ENCODE results near the gene MICAL3. TPM values are rescaled to one million over a fixed set of nuclear protein-coding genes. Genes with fewer than 3 reads are reported as not detected.

The MICAL3 gene
- total and polyA plus RNA-seq, 2 of the 8 experiments (the other 6 are each of a cell fraction or from before 2014, with no cell fraction given), result 8.3 to 41.8 TPM

- H4K91ac ChIP-seq (replicated peaks; ENCODE audit: insufficient read length, low read length), result no peak overlapping the region
- H2BK5ac ChIP-seq (ENCODE audit: low read depth, low read length), result no peak overlapping the region
- H3K27me3 ChIP-seq (replicated peaks in 1 of 4; ENCODE audit: control insufficient read depth in 3 of 4, extremely low read depth in 1 of 4, insufficient read depth in 3 of 4, low read length in 3 of 4), result no peaks in the 10 kb centered on the region
- H3K23me2 ChIP-seq (ENCODE audit: low read depth, low read length), result no peaks in the 10 kb centered on the region
- H2BK120ac ChIP-seq (replicated peaks; ENCODE audit: low read depth, low read length), result no peak overlapping the region
- TF ChIP-seq CTBP2 (IDR thresholded peaks at IDR 0.05; ENCODE audit: borderline replicate concordance, insufficient read depth, insufficient read length, low read length) (no peak), TAF7 (optimal IDR thresholded peaks at IDR 0.05; ENCODE audit: borderline replicate concordance, low read depth, low read length) (no peak), HDAC6 (IDR thresholded peaks at IDR 0.05; ENCODE audit: low read depth, low read length) (no peak), RAD21 (IDR thresholded peaks at IDR 0.05 in 1 of 2, conservative IDR thresholded peaks at IDR 0.05 in 1 of 2; ENCODE audit: low read depth in 2 of 2, low read length in 2 of 2) (no peak), CBX8 (IDR thresholded peaks at IDR 0.05; ENCODE audit: borderline replicate concordance, low read depth, low read length) (no peak), TAF1 (IDR thresholded peaks at IDR 0.05; ENCODE audit: low read depth, low read length) (no peak), POLR2A (IDR thresholded peaks at IDR 0.05; ENCODE audit: control extremely low read depth in 1 of 2, low read depth in 2 of 2, low read length in 2 of 2) (no peak)
- no peak overlapping the region for H3K4me3 ChIP-seq (ENCODE audit: extremely low read depth in 1 of 4, insufficient read depth in 2 of 4, low read depth in 3 of 4, low read length in 4 of 4)
- ChIA-PET POLR2A (ENCODE audit: partially characterized antibody) (interaction anchor here (1.3 kb wide), 1 partner anchor 13 kb away, joined by 3 read pairs; no protein-coding TSS in a partner anchor), CTCF (ENCODE audit: partially characterized antibody) (interaction anchor here (1.0 to 1.7 kb wide), 3 partner anchors 10 to 12 kb away, joined by 3 to 6 read pairs (median 4); no protein-coding TSS in a partner anchor)
- no peak overlapping the region; the same call in 1 of the 2 replicates for H4K8ac ChIP-seq (ENCODE audit: extremely low read depth, insufficient read depth, low read length)
- H2AFZ ChIP-seq (ENCODE audit: low read length), result no peak overlapping the region
- H3K79me1 ChIP-seq (ENCODE audit: low read depth, low read length), result peaks cover 25% of the 10 kb centered on the region
- H3K9ac ChIP-seq (replicated peaks in 1 of 4; ENCODE audit: extremely low read depth in 1 of 4, low read depth in 3 of 4, low read length in 3 of 4), result no peak overlapping the region
- no peak for FAIRE-seq
- H2BK20ac ChIP-seq (ENCODE audit: low read length), result no peak overlapping the region
- H3K36me3 ChIP-seq (ENCODE audit: control insufficient read depth in 2 of 4, insufficient read depth in 4 of 4, low read length in 3 of 4), result no peaks in the 10 kb centered on the region
- H3K4ac ChIP-seq (replicated peaks; ENCODE audit: insufficient read length, low read depth, low read length), result no peak overlapping the region
- peaks cover 5 to 62% of the 10 kb centered on the region in 2 experiments for H3K79me2 ChIP-seq (ENCODE audit: control insufficient read depth in 1 of 2, insufficient read depth in 2 of 2, low read length in 2 of 2)
- peaks cover 2 to 10% (median 7%) of the 10 kb centered on the region in 4 experiments for H3K4me1 ChIP-seq (replicated peaks in 1 of 4; ENCODE audit: control insufficient read depth in 3 of 4, insufficient read depth in 4 of 4, low read length in 3 of 4)
- H4K5ac ChIP-seq (ENCODE audit: insufficient read length, low read depth, low read length), result no peak overlapping the region
- no peak overlapping the region for H3K56ac ChIP-seq (replicated peaks; ENCODE audit: insufficient read length, low read depth, low read length)
- H3K23ac ChIP-seq (ENCODE audit: insufficient read length), result no peak overlapping the region
- H2AK5ac ChIP-seq (ENCODE audit: low read depth, low read length), result no peak overlapping the region
- H3K4me2 ChIP-seq (ENCODE audit: insufficient read depth in 1 of 2, low read depth in 2 of 2, low read length in 2 of 2), result no peak overlapping the region
- H3K18ac ChIP-seq (ENCODE audit: extremely low read depth, low read length), result no peak overlapping the region
- peaks cover 5 to 26% of the 10 kb centered on the region in 2 experiments for H4K20me1 ChIP-seq (replicated peaks in 1 of 2; ENCODE audit: control insufficient read depth in 1 of 2, insufficient read depth in 2 of 2, low read length in 2 of 2)
- H3K14ac ChIP-seq (ENCODE audit: insufficient read length), result no peak overlapping the region
- H2BK15ac ChIP-seq (ENCODE audit: low read length), result no peak overlapping the region
- DNase-seq (ENCODE audit: low read depth in 1 of 2, low spot score in 2 of 2), result no peak
- H2BK12ac ChIP-seq (ENCODE audit: low read depth, low read length), result no peak overlapping the region
- no peaks in the 10 kb centered on the region for H3K9me3 ChIP-seq (ENCODE audit: insufficient read depth in 2 of 2, low read depth in 1 of 2, low read length in 1 of 2)
- WGBS, 2 experiments (ENCODE audit: extremely low coverage in 1 of 2, insufficient coverage in 1 of 2, insufficient read length in 1 of 2, insufficient replicate concordance in 2 of 2, low coverage in 1 of 2, low lambda C conversion rate in 2 of 2, missing lambda C conversion rate in 1 of 2), result 96% methylated on average over 6 of the region's 8 CpGs; no CpG with 5 or more reads in 1 of the 2 experiments
- H3K27ac ChIP-seq (ENCODE audit: low read depth, low read length), result no peak overlapping the region
Measured at GRCh38 chr22:17984114-17984513, 40.2 kb downstream of the MICAL3 start.
